Omental fat pad (tissue), 4 donors: ENCODE data around the gene AFF3. TPM values are rescaled to one million over a fixed set of nuclear protein-coding genes. Genes with fewer than 3 reads are reported as not detected.

ENCODE experiments used
- ATAC-seq: fragments of 150-250 bp; one replicate; pipeline ENCODE4 v1.9.1; 2016; ENCODE audit warnings: mild to moderate bottlenecking, moderate library complexity; ENCODE audit not compliant: low FRiP score
- DNase-seq: peaks from one replicate; pipeline ENCODE4 v3.0.0-alpha.2; 2019; ENCODE audit warnings: low spot score
- total RNA-seq, 4 donors: library from RNA; depleted of rRNA; stranded (reverse); fragments of >200 nt; gene quantifications; one replicate each; pipeline ENCODE4 v1.1.0, GENCODE V29; 2016
- TF ChIP-seq, protein P1 (sequence below), 3 donors: fragments of 450-650 bp; IDR thresholded peaks; one replicate each; pipeline ENCODE4 v1.5.1; 2016 to 2017; ENCODE audit warnings: antibody characterized with exemption in 3 of 3, mild to moderate bottlenecking in 3 of 3, moderate library complexity in 2 of 3

Gene AFF3
- total RNA-seq, 4 donors from 2014 or later = 1.4 to 6.0 (median 2.7) TPM

DNA sequence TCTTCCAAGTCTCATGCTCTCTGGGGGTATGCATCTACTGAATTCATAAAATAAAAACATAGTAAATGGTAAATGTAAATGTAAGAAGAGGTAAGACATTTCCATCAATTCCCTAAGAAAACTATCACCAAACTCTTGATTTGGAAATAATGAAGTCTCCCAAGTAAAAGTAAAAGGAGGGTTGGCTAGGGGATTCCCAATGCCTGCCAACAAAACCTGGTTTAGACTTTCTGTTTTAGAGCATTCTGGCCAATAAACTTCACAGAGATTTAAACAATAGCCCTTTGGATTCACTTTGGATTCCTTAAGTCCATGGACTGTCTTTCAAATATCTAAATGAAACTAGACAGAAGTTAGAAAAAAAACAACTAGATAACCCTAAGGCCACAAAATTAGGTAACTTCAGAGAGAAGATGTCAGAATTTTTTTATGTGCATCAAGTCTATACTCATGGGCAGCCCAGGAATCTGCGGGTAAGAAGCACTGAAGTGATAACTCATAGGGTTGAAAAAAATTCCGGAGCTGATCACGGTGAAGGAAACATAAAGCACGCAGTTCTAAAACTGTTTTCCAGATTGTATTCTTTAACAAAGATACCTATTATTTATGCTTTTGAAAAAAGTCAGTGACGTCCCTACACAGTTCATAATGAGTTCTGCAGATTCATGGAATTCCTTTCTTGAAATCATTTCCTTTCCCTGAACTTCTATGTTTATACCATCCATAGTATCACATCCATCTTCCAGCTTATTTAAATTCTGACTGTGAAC is 263.6 kb downstream of the AFF3 start:
- TF ChIP-seq, protein P1, sequence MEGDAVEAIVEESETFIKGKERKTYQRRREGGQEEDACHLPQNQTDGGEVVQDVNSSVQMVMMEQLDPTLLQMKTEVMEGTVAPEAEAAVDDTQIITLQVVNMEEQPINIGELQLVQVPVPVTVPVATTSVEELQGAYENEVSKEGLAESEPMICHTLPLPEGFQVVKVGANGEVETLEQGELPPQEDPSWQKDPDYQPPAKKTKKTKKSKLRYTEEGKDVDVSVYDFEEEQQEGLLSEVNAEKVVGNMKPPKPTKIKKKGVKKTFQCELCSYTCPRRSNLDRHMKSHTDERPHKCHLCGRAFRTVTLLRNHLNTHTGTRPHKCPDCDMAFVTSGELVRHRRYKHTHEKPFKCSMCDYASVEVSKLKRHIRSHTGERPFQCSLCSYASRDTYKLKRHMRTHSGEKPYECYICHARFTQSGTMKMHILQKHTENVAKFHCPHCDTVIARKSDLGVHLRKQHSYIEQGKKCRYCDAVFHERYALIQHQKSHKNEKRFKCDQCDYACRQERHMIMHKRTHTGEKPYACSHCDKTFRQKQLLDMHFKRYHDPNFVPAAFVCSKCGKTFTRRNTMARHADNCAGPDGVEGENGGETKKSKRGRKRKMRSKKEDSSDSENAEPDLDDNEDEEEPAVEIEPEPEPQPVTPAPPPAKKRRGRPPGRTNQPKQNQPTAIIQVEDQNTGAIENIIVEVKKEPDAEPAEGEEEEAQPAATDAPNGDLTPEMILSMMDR (IDR thresholded peaks at IDR 0.05) = no peak
- DNase-seq (no peak), ATAC-seq (no peak)

DNA sequence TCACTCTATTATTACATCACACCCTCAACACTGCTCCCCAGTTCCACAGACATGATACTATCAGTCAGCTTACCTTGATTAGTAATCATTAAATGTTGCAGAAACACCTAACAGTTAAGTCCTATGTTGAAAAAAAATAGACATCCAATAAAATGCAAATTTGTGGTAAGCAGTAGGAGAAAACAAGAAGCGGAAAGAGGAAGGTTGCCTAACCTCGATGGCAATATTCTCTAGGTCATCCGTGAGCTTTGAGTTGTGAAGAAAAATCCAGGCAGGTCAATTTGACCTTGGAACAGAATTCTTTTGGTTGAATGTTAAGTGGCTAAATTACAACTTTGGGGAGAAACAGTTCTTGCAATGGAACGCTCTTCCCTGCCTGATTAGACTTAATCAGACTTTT is 264.4 kb downstream of the AFF3 start:
- DNase-seq (no peak), ATAC-seq (no peak)
- TF ChIP-seq, protein P1 (IDR thresholded peaks at IDR 0.05) = no peak

DNA sequence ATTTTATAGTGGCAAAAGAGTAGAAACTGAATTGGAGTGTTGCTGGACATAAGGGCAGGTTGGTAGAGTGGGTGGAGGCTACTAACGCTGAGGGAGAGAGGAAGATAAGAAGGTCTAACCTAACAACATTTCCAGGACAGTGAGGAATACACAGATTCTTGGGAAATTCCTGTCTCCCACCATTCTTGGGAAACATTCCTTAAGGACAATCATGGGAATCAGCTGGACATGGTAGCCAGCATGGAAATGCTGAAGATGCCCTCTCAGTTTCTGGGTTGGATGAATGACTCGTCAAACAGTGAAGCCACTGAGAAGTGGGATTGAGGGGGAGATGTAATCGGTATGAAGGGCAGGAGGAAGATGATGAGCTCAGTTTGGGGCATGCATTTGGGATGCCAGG is 265.4 kb downstream of the AFF3 start:
- no peak for DNase-seq
- TF ChIP-seq, protein P1 (IDR thresholded peaks at IDR 0.05) = no peak
- no peak for ATAC-seq

DNA sequence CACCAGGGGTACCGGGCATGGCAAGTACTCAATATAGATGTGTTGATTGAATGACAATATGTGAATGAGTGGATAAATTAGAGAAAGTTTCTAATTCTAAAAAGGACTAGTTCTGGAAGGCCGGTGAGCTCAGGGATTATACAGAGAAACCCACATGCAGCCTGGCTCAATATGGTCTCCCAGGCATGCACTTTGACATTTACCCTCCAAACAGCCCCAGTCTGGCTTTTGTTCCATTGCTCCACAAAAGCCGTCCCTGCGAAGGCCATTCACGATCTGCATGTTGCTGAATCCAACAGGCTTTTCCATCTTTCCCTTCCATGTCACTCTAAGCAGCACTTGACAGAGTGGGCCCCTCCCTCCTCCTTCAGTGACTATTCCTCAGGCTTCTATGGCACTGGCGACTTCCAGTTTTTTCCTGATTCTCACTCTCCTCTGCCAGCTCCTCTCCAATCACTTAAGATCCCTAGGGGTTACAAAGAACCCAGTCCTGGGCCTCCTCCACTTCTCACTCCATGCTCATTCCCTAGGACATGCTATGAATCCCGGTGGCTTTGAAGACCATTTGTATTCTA is 266.7 kb downstream of the AFF3 start:
- TF ChIP-seq, protein P1 (IDR thresholded peaks at IDR 0.05) = no peak
- no peak for ATAC-seq
- DNase-seq = no peak

DNA sequence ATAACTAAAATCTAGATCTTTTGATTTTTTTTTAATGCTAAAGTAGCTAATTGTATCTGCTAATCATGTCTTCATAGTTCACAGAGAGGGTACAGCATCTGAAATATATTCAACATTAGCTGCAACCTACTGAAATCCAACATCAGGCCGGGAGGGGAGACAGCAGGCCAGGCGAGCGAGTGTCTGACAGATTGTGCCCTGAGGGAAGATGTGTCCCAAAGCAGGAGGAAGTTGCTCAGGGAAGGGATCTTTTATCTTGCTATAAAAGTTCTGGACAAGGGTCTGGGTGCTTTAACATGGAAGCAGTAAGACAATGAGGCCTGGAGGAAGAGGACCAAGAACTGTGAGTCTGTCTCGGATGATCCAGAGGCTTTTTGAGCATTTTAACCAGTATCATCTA is 274.1 kb downstream of the AFF3 start:
- no peak for ATAC-seq
- TF ChIP-seq, protein P1 (IDR thresholded peaks at IDR 0.05) = no peak
- DNase-seq = no peak

DNA sequence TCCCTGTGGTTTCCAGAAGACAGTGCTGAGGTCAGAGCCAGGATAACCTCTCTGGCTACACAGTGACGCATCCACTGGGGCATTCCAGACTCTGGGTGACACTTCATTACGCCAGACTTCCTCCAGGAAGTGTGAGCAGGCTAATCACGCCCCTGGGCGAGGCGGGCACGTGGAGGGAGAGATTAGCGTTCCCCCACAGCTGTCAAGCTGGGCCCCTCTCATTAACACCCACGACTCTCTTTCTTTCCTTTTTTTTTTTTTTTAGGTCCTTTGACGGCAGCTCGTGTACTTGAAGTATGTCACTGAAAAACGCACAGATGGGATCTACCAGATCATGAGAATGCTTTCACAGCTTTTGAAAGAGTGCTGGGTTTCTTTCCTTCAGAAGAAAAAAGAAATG is 274.6 kb downstream of the AFF3 start:
- DNase-seq = no peak
- TF ChIP-seq, protein P1 (IDR thresholded peaks at IDR 0.05) = no peak
- ATAC-seq = no peak
